ENCODE measurements around the gene LYRM4.

- TF ChIP-seq POLR2A (IDR thresholded peaks at IDR 0.05) (no peak), CTCF (IDR thresholded peaks at IDR 0.05) (no peak)
Measured at GRCh38 chr6:5192135-5192794, 68.5 kb downstream of the LYRM4 start.

Data from right lobe of liver (tissue), 4 donors.